Measurements from ENCODE around the gene BDH1. TPM values are rescaled to one million over a fixed set of nuclear protein-coding genes. Genes with fewer than 3 reads are reported as not detected.

Gene BDH1
- polyA plus RNA-seq, 3 donors, result 5.2 to 35.0 (median 15.4) TPM

Other genes with a start within 250 kb of the BDH1 start
- gene RUBCN, start 180.9 kb upstream of the BDH1 start, polyA plus RNA-seq, result 1 to 10 TPM; 6.6 to 8.9 (median 7.8) TPM
- 10 to 100 TPM; 14.0 to 31.7 (median 20.2) TPM for gene FYTTD1, start 193.9 kb upstream of the BDH1 start, polyA plus RNA-seq
- 10 to 100 TPM in 2 of 3 donors, 1 to 10 TPM in 1; 7.2 to 16.5 (median 10.5) TPM for gene LRCH3, start 235.3 kb upstream of the BDH1 start, polyA plus RNA-seq

Measured in adipose tissue (tissue), 3 donors.